HEK293T (cell line): ENCODE measurements around the gene ZCCHC4.

Experiments used
- ARNT ChIP-seq: fragments of 450-650 bp; IDR thresholded peaks from 2 replicates; pipeline ENCODE4 v1.6.1; 2017; ENCODE audit warnings: mild to moderate bottlenecking
- BHLHE40 ChIP-seq: fragments of 450-650 bp; IDR thresholded peaks from 2 replicates; pipeline ENCODE4 v1.6.1; 2016; ENCODE audit warnings: mild to moderate bottlenecking, moderate library complexity, borderline replicate concordance
- CTBP1 ChIP-seq: fragments of 450-650 bp; IDR thresholded peaks from 2 replicates; pipeline ENCODE4 v1.6.1; 2016; ENCODE audit warnings: borderline replicate concordance
- HDGF ChIP-seq: fragments of 450-650 bp; IDR thresholded peaks from 2 replicates; pipeline ENCODE4 v1.6.1; 2017; ENCODE audit warnings: antibody characterized with exemption, borderline replicate concordance
- NFRKB ChIP-seq: fragments of 450-650 bp; IDR thresholded peaks from 2 replicates; pipeline ENCODE4 v1.6.1; 2016; ENCODE audit warnings: mild to moderate bottlenecking, moderate library complexity
- PKNOX1 ChIP-seq: fragments of 450-650 bp; IDR thresholded peaks from 2 replicates; pipeline ENCODE4 v1.6.1; 2016

GRCh38 chr4:25346913-25347312 lies 34.3 kb downstream of the ZCCHC4 start:
- TF ChIP-seq BHLHE40: no peak
- no peak for TF ChIP-seq NFRKB
- no peak for TF ChIP-seq ARNT
- no peak for TF ChIP-seq PKNOX1
- TF ChIP-seq CTBP1: no peak
- TF ChIP-seq HDGF: no peak
